ENCODE data around the gene ZBTB7B.

ZBTB7B gene

DNA sequence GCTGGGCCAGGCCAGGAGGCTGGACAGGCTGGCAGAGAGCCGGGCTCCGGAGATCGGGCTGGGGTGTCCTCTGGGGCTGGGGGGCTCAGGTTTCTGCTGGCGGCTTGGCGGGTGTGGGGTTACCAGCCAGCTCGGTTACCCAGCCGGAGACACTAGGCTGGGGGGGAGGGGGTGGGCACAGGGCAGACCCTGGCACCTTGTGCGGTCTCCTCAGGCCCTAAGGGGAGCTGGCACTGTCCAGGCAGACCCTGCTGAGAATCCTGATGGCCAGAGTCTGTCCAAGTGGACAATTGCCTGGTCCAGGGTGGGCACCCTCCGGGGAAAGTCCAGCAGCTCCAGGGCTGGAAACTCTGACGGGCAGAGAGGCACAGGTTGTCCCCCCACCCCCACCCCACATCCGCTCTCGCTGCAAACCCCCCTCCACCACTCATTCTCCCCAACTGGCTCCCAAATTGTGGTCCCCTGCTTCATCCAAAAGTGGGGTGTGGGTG is 6.7 kb downstream of the ZBTB7B start:
- no peak for TF ChIP-seq CTCF (conservative IDR thresholded peaks at IDR 0.05; ENCODE audit: low read depth)
- DNase-seq (ENCODE audit: low spot score) = no peak
- ChIA-PET POLR2A (ENCODE audit: low non-redundant PET) (no interaction called here), CTCF (no interaction called here)
- peak overlapping the region; percentile 100 for H3K27ac ChIP-seq

DNA sequence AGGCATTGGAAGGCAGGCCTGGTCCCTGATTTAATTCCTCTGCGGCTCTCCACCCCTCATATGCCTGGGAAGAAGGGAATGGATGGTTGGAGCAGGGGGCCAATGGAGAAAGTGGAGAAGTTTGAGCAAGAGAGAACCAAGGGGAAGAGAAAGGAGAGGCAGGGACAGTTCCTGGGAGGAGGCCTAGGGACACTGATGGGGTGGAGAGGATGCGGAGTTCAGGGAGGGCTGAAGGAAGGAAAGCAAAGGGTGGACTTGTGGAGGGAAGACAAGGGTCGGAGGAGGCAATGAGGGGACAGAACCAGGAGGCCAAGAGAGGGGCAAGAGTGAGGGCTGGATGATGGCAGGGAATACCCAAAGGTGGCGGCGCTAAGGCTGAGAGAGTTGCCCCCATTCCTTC is 7.1 kb downstream of the ZBTB7B start:
- DNase-seq (ENCODE audit: low spot score) = no peak
- POLR2A ChIA-PET (ENCODE audit: low non-redundant PET) = interaction anchor here (0.6 to 0.7 kb wide), 2 partner anchors 11 to 527 kb away, joined by 3 to 5 read pairs; no protein-coding TSS in a partner anchor
- H3K27ac ChIP-seq = peak overlapping the region; percentile 100
- CTCF ChIA-PET = no interaction called here
- TF ChIP-seq CTCF (conservative IDR thresholded peaks at IDR 0.05; ENCODE audit: low read depth) = no peak

DNA sequence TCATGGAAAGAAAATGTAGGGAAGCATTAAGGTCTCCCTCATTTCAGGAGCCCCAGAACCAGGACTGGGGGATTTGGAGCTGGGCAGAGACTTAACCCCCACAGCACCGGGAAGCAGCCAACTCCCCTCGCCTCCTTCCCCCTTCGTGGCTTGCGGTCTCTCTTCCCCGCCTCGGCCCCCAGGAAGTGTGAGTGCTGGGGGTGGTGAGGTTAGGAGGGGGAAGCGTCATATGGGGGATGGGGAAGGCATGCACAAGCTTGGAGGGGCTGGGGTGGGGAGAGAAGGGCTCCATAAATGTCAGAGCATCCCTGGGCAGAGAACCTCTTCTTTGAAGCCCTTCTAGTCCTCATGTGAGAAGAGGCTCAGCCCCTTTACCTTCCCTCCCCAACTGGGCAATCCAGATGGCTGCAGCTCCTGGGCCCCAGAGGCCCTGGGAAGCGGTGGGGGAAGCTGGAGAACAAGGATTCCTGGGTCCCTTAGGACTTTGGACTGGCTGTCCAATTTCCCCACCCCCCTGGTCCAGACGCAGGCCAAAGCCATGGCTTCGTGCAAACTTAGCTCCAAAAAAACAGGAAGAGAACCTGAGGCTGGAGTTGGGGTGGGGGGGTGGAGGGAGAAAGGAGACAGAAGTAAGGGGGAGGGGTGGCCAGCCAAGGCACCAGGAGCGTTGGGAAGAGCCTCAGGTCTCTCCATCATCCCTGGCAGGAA is 7.8 kb downstream of the ZBTB7B start:
- ChIA-PET POLR2A (ENCODE audit: low non-redundant PET) (interaction anchor here (0.6 to 0.7 kb wide), 2 partner anchors 12 to 528 kb away, joined by 3 to 5 read pairs; no protein-coding TSS in a partner anchor), CTCF (interaction anchor here (0.6 to 0.8 kb wide), 2 partner anchors 51 to 75 kb away, joined by 3 to 5 read pairs; no protein-coding TSS in a partner anchor)
- DNase-seq (ENCODE audit: low spot score) = no peak
- TF ChIP-seq CTCF (conservative IDR thresholded peaks at IDR 0.05; ENCODE audit: low read depth) = no peak
- H3K27ac ChIP-seq = peak overlapping the region; percentile 100

DNA sequence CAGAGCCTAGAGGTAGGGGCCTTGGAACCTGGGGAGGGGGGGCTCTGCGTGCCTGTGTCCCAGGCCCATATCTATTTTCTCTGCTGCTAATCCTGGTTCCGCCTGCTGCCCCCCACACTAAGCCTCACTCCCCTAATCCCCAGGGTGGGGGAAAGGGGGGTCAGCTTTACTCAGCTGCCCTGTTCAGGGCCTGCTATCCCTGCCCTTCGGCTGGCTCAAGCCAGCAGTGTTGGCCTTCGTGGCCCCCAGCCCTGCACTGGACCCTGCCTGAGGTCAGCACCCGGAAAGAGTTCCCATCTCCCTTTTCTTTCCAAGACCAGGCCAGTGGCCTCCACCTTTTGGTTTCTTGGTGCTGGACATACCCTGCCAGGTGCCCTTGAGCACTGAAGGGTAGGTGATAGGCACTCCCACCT is 8.4 kb downstream of the ZBTB7B start:
- DNase-seq (ENCODE audit: low spot score) = no peak
- no peak for TF ChIP-seq CTCF (conservative IDR thresholded peaks at IDR 0.05; ENCODE audit: low read depth)
- ChIA-PET POLR2A (ENCODE audit: low non-redundant PET) (no interaction called here), CTCF (interaction anchor here (0.8 kb wide), 1 partner anchor 51 kb away, joined by 3 read pairs; no protein-coding TSS in a partner anchor)
- peak overlapping the region; percentile 100 for H3K27ac ChIP-seq

DNA sequence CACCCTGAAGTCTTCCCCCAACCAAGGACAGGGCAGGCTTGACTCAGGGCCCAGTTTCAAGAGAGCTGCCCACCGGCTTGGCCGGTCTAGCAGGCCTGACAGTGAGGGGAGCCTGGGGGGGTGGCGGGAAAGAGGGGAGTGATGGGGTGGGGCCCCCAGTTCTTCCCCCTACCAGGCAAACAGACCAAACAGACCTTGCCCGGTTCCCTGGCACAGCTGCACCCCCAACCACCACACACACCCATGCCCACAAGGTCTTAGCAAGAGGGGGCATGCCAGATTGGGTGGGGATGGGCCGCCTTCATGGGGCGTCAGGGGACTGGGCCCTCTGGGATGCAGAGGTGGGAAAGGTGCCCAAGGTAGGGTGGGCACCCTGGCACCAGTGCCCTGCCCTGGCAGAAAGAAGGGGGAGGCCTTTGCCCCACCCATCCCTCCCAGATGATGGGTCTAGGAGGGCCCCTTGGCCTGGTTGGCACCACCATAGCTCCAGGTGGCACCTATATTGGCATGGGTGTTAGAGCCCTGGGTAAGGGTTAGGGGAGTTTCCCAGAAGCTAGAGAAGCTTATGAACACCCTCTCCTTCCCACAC is 8.9 kb downstream of the ZBTB7B start:
- DNase-seq (ENCODE audit: low spot score) = no peak
- no peak for TF ChIP-seq CTCF (conservative IDR thresholded peaks at IDR 0.05; ENCODE audit: low read depth)
- ChIA-PET CTCF (no interaction called here), POLR2A (ENCODE audit: low non-redundant PET) (no interaction called here)
- peak overlapping the region; percentile 100 for H3K27ac ChIP-seq

- DNase-seq (ENCODE audit: low spot score) = peak; percentile 76
- POLR2A ChIA-PET (ENCODE audit: low non-redundant PET) = no interaction called here
- peak overlapping the region; percentile 100 for H3K27ac ChIP-seq
These were observed 9.5 kb downstream of the ZBTB7B start for GRCh38 chr1:155012026-155012546.

More at GRCh38 chr1:155012026-155012546, 9.5 kb downstream of the ZBTB7B start:
- CTCF ChIA-PET = interaction anchor here (1.3 kb wide), 1 partner anchor 9 kb away, joined by 3 read pairs; no protein-coding TSS in a partner anchor
- TF ChIP-seq CTCF (conservative IDR thresholded peaks at IDR 0.05; ENCODE audit: low read depth) = no peak
